HG03521 (cell line): ENCODE results near the gene SNAP47.

Experiments used
- ATAC-seq: cut with Tn5 transposase; IDR thresholded peaks from one replicate; pipeline ENCODE4 v1.9.1; 2021; ENCODE audit warnings: mild to moderate bottlenecking, moderate library complexity; ENCODE audit not compliant: unreplicated experiment

Gene SNAP47

DNA sequence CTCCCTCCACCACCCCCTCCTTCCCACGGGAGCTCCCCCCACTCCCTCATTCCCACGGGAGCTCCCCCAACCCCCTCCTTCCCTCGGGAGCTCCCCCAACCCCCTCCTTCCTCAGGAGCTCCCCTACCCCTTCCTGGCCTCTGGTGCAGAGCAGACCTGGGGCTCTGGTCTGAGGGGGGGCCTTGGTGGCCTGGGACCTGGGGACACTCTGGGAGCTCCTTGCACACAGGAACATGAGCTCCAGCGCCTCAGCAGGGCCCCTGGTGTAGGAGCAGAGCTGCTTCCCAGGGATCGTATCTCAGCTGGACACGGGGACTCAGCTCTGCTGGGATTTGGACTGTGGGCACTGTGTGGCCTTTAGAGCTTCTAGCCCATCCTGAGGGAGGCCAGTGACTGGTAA, 60.5 kb downstream of the SNAP47 start:
- no peak for ATAC-seq

DNA sequence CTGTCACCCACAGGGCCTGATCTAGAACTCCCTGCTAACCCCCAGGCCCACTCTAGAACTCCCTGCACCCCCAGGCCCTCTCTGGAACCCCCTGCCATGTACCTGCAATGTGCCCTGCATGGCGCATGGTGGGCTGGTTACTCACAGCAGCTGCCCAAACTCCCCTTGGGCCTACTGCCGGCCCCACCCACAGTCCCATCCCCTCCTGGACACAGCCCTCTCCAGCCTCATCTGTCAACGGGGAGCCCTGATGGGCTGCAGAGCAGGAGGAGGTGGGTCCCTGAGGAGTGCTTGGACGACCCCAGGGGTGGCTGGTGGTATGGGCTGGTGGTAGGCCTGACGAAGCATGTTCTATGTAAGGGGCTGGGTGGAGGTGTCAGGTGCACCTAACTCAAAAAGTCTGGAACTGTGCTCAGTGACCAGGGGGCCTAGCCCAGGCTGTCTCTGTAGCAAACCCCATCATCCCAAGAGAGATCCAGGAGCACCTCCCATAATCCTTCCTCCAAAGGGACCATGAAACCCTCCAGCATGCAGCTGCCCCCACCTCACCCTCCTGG, 61.2 kb downstream of the SNAP47 start:
- ATAC-seq: no peak

DNA sequence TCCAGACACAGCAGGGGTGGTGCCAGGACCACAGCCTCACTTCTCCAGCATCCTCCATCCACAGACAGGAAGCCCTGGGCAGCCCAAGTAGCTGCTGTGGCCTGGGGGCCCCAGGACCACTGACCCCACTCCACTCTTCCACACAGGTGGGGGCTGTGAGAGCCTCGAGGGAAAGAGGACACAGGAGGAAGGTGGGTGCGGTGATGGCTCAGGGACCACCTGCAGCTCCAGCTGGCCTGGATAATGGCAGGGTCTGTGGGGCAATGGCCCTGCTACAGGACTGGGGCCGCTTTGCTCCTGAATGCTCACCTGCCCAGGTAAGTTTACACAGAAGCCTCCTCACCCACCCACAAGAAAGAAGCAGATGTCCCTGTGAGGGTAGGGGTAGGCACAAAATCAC, 61.9 kb downstream of the SNAP47 start:
- no peak for ATAC-seq

DNA sequence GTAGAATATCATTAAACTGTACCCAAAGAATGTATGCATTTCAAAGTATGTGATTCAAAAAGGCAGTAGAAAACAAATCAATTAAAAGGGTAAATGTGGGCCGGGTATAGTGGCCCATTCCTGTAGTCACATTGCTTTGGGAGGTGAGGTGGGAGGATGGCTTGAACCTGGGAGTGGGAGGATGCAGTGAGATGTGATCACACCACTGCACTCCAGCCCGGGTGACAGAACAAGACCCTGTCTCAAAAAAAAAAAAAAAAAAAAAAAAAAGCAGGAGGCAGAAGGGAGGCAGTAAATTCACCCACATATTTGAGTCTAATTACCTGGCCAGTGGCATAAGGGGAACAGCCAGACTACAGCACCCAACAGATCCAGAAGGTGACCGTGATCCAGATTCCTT, 62.4 kb downstream of the SNAP47 start:
- no peak for ATAC-seq

DNA sequence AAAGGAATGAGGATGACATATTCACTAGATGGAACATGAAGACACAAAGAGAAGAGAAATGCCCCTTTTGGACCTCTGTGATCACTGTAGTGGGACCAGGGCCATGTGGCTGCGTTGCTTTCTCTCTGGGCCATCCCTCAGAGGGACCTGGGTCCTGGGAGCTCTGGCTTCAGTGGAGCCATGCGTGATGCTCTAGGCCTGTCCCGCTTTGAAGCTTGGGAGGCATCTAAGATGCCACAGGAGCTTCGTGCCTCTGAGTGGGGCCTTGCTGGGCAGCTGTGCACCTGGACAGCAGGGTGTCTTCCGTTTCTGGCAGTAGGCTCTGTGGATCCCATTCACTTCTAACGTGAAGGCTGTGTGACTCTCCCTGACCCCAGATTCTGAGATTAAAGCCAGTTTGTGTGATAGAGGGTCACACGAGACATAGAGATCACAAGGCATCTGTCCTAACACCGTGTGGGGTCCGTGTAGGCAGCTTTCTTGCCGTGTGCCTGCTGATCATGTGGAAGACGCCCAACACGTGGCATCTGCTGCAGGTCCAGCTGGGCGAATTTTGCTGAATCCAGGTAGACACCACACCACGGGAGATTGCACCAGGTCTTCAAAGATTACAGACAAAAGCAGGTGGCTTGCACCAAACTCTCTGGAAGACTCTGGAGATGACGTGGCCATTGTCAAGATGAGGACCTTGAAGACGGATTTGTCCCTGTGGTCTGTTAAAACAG, 63.0 kb downstream of the SNAP47 start:
- no peak for ATAC-seq

DNA sequence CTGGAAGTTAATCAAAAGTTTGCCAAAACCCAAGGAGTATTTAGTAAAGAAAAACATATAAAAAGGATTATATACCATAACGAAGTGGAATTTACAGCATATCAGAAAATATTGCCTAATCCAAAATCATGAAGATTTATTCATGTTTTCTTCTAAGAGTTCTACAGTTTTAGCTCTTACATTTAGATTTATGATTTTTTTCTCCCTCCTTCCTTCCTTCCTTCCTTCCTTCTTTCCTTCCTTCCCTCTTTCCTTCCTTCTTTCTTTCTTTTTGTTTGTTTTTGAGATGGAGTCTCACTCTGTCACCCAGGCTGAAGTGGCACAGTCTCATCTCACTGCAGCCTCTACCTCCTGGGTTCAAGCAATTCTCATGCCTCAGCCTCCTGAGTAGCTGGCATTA, 64.5 kb downstream of the SNAP47 start:
- no peak for ATAC-seq

DNA sequence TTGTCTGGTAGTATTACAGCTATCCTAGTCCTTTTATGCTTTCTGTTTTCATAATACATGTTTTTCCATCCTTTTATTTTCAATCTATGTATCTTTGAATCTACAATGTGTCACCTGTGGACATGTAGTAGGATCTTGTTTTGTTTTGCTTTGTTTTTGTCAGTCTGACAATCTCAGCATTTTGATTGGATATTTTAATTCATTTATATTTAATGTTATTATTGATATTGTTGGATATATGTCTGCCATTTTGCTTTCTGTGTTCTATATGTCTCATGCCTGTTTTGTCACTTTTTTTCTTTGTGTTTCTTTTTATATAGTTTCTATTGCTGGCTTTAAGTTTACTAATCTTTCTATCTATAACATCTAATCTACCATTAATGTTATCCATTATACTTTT, 68.7 kb downstream of the SNAP47 start:
- ATAC-seq: no peak

DNA sequence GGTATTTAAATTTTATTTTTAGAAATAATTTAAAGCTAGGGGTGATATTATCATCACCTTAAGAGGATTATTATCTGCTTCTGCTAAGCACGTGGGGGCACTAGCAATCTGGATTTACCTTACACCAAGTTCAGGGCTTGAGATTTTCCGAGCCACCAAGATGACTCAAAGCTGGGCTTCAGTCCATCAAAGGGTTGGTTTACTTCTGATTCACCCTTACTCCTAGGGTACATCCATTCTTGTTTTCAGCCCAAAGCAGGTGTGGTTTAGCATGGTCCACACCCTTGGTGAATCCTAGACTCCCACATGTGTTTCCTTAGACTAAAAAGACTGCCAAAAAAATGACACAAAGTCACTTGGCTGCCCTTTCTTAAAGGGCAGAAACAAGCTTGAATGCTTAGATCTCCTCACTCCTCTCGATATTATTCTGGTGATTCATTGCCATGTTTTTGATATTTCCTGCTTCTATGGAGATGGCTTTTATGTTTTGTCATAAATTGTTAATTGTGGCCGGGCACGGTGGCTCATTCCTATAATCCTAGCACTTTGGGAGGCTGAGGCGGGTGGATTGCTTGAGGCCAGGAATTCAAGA, 70.5 kb downstream of the SNAP47 start:
- ATAC-seq: no peak

DNA sequence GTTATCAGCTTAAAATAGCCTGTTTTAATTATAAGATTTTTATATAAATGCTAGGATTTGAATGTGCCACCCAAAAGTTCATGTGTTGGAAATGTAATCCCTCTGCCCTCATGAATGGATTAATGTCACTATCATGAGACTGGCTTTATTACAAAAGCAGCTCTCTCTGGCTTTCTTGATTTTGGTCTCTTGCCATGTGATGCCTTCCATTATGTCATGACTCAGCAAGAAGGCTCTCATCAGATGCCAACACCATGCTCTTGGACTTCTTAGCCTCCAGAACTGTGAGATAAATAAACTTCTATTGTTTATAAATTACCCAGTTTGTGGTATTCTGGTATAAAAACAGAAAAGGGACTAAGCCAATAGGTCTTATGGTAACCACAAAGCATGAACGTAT, 73.3 kb downstream of the SNAP47 start:
- no peak for ATAC-seq

DNA sequence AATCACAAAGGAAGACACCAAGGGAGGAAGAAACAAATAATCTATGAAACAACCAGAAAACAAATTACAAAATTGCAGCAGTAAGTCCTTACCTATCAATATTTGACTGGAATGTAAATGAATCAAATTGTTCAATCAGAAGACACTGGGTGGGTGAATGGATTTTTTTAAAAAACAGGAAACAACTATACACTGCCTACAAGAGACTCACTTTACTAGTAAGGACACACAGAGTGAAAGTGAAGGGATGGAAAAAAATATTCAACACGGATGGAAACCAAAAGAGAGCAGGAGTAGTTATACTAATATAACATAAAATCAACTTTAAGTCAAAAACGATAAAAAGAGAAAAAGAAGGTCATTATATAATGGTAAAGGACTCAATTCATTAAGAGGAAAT, 73.8 kb downstream of the SNAP47 start:
- ATAC-seq: no peak

DNA sequence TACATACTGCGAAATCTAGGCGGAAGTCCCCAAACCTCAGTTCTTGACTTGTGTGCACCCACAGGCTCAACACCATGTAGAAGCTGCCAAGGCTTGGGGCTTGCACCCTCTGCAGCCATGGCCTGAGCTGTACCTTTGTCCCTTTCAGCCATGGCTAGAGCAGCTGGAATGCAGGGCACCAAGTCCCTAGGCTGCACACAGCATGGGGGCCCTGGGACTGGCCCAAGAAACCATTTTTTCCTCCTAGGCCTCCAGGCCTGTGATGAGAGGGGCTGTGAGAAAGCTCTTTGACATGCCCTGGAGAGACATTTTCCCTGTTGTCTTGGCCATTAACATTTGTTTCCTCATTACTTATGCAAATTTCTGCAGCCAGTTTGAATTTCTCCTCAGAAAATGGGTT, 78.7 kb downstream of the SNAP47 start:
- no peak for ATAC-seq

DNA sequence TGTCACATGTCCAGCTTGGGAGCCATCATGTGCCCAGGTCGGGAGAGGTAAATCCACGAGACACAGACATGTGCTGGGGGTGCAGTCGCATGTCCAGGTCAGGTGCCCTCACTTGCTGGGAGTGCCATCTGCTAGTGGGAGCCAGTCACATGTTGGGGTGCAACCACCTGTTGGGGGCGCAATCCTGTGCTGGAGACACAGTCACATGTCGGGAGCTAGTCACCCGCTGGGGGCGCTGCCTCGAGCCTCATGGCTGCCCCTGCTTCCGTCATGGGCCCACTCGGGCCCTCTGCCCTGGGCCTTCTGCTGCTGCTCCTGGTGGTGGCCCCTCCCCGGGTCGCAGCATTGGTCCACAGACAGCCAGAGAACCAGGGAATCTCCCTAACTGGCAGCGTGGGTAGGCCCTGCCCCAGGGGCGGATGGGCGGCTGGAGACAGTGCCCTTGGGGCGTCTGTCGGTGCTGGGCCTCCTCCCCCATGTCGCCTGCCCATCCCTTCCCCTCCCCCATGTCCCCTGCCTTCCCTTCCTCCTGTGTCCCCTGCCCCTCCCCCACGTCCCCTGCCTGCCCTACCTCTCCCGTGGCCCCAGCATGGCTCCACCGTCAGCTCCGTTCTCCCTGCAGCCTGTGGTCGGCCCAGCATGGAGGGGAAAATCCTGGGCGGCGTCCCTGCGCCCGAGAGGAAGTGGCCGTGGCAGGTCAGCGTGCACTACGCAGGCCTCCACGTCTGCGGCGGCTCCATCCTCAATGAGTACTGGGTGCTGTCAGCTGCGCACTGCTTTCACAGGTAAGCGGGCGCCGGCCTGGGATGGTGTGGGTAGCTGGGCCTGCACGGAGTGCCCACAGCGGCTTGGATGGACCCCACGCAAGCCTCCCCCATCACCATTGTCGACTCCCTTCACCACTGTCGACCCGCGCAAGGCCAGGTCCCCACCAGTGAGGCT, 80.5 kb downstream of the SNAP47 start, which contains the start of gene PRSS38:
PRSS38 (plus strand) TSS at position 208 of the 942 bp plus-strand sequence; CDS start at position 250, 42 bp downstream.
- ATAC-seq: no peak

DNA sequence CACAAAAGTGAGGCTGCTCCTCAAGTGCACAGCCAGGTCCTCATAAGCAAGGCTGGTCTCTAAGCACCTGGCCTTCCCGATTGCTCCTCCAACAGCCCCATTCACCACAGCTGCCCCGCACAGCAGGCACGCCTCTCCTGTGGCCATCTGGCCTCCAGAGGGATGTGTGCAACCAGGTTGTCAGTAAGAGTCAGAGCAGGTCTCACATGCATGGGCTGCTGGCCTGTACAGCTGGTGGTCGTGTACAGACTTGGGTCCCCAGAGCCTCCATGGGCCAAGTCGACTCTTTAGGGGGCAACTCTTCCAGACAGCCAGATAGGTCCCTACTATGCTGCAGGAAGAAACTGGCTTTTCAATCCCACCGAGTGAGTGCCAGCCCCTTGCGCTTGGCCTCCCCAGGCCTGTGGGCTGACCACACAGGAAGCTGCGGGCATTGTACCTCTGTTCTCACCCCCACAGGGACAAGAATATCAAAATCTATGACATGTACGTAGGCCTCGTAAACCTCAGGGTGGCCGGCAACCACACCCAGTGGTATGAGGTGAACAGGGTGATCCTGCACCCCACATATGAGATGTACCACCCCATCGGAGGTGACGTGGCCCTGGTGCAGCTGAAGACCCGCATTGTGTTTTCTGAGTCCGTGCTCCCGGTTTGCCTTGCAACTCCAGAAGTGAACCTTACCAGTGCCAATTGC, 81.7 kb downstream of the SNAP47 start:
- no peak for ATAC-seq

DNA sequence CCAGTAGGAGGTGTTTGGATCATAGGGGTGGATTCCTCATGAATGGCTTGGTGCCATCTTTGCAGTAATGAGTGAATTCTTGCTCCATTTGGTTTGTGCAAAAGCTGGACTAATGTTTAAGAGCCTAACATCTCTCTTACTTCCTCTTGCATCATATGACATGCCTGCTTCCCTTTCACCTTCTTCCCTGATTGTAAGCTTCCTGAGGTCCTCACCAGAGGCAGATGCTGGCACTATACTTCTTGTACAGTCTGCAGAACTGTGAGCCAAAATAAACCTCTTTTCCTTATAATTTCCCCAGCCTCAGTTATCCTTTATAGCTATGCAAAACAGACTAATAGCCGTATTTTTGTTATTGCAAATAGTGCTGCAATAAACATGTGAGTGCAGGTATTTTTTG, 88.3 kb downstream of the SNAP47 start:
- no peak for ATAC-seq

DNA sequence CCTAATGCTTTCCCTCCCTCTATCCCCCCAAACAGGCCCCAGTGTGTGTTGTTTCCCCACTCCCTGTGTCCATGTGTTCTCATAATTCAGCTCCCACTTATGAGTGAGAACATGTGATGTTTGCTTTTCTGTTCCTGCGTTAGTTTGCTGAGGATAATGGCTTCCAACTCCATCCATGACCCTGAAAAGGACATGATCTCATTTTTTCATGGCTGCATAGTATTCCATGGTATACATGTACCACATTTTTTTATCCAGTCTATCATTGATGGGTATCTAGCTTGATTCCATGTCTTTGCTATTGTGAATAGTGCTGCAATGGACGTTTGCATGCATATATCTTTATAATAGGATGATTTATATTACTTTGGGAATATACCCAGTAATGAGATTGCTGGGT, 89.0 kb downstream of the SNAP47 start:
- ATAC-seq: no peak

DNA sequence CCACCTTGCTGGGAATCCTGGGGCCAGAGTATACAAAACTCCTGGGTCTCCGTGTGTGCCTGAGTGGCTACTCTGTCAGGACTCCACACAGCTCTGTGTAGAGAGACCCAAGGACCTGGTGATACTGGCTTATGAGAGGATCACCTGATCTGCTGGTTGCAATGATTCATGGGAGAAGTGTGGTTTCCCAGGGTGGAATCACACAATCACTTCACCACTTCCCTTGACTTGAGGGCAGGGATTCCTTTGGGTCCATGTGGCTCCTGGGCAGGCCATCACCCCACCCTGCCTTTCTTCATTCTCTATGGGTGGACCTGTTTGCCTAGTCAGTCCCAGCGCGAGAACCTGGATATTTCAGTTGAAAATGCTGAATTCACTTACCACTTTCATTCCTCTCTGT, 93.6 kb downstream of the SNAP47 start:
- ATAC-seq: no peak
